ENCODE measurements around the gene FAM168B. TPM values are rescaled to one million over a fixed set of nuclear protein-coding genes. Genes with fewer than 3 reads are reported as not detected.

FAM168B gene
- total RNA-seq, 1 experiment from 2014 or later: 119 TPM

GRCh38 chr2:131052741-131053263 is 40.5 kb downstream of the FAM168B start:
- Mint-ChIP-seq H3K9me3 (ENCODE audit: unreplicated experiment) (no peaks in the 10 kb centered on the region), H3K27ac (ENCODE audit: unreplicated experiment) (no peak overlapping the region), H3K36me3 (ENCODE audit: insufficient read depth, unreplicated experiment) (peaks cover 88% of the 10 kb centered on the region), H3K4me1 (ENCODE audit: low read depth, unreplicated experiment) (peaks cover 8% of the 10 kb centered on the region), H3K27me3 (ENCODE audit: insufficient read depth, unreplicated experiment) (no peaks in the 10 kb centered on the region), H3K4me3 (ENCODE audit: unreplicated experiment) (no peak overlapping the region)
- CTCF ChIA-PET: no interaction called here
- POLR2A ChIA-PET: no interaction called here
- no peaks in the 10 kb centered on the region for H3K4me1 ChIP-seq
- H3K36me3 ChIP-seq (ENCODE audit: control insufficient read depth, insufficient read depth, low read length): peaks cover 4% of the 10 kb centered on the region
- intact Hi-C loops (cut with micrococcal nuclease; ENCODE audit: unreplicated experiment): no loop called here
- H3K4me3 ChIP-seq (ENCODE audit: low read depth, low read length): no peak overlapping the region
- DNase-seq: no peak
- no TSS peak for BruUV-seq (replicated peaks)
- H3K27me3 ChIP-seq (replicated peaks; ENCODE audit: control insufficient read depth, insufficient read depth, low read length): no peaks in the 10 kb centered on the region
- no peaks in the 10 kb centered on the region for H3K9me3 ChIP-seq
- TF ChIP-seq CTCF (IDR thresholded peaks at IDR 0.05; ENCODE audit: insufficient read depth in 1 of 2, low read depth in 1 of 2, low read length in 1 of 2, severe bottlenecking in 1 of 2, unreplicated experiment in 1 of 2): no peak

- H3K4me1 ChIP-seq: no peaks in the 10 kb centered on the region
- Mint-ChIP-seq H3K27ac (ENCODE audit: unreplicated experiment) (no peak overlapping the region), H3K27me3 (ENCODE audit: insufficient read depth, unreplicated experiment) (no peaks in the 10 kb centered on the region), H3K4me3 (ENCODE audit: unreplicated experiment) (no peak overlapping the region), H3K4me1 (ENCODE audit: low read depth, unreplicated experiment) (peaks cover 1% of the 10 kb centered on the region), H3K9me3 (ENCODE audit: unreplicated experiment) (no peaks in the 10 kb centered on the region), H3K36me3 (ENCODE audit: insufficient read depth, unreplicated experiment) (peaks cover 89% of the 10 kb centered on the region)
- no peak overlapping the region for H3K4me3 ChIP-seq (ENCODE audit: low read depth, low read length)
- DNase-seq: no peak
- ChIA-PET POLR2A (no interaction called here), CTCF (no interaction called here)
- BruUV-seq (replicated peaks): no TSS peak
- H3K9me3 ChIP-seq: no peaks in the 10 kb centered on the region
- H3K27me3 ChIP-seq (replicated peaks; ENCODE audit: control insufficient read depth, insufficient read depth, low read length): no peaks in the 10 kb centered on the region
- intact Hi-C loops (cut with micrococcal nuclease; ENCODE audit: unreplicated experiment): no loop called here
- H3K36me3 ChIP-seq (ENCODE audit: control insufficient read depth, insufficient read depth, low read length): peaks cover 4% of the 10 kb centered on the region
- TF ChIP-seq CTCF (IDR thresholded peaks at IDR 0.05; ENCODE audit: insufficient read depth in 1 of 2, low read depth in 1 of 2, low read length in 1 of 2, severe bottlenecking in 1 of 2, unreplicated experiment in 1 of 2): no peak
Measured at GRCh38 chr2:131050896-131051295, 42.4 kb downstream of the FAM168B start.

DNA sequence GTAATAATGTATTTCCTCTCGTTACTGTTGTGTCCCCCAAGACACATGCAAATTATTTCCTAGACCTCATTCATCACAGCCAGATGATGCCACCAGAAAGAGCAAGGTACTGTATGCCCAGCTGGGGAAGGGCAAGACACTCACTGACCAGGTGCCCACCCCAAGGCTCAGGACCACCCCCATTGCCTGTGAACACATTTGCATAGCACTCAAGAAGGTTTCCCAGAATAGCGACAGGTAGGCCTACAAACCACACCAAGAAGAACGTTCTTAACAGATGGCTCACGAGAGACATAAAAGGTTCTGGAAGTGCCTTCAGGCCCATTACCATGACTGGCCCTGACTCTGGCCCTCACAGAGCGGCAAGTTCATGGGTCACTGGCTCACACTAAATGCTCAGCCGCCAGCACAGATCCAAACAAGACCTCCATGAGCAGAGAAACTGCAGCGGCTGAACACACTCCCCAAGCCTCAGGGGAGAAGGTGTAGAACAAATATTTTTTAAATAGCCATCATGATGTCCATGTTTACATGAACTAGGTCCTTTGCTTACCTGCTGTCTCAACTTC is 44.0 kb downstream of the FAM168B start:
- Histone ChIP-seq H3K4me3 (ENCODE audit: low read depth, low read length) (no peak overlapping the region), H3K4me1 (no peaks in the 10 kb centered on the region), H3K9me3 (no peaks in the 10 kb centered on the region), H3K27me3 (replicated peaks; ENCODE audit: control insufficient read depth, insufficient read depth, low read length) (no peaks in the 10 kb centered on the region), H3K36me3 (ENCODE audit: control insufficient read depth, insufficient read depth, low read length) (peaks cover 4% of the 10 kb centered on the region)
- Mint-ChIP-seq H3K36me3 (ENCODE audit: insufficient read depth, unreplicated experiment) (peaks cover 79% of the 10 kb centered on the region), H3K27me3 (ENCODE audit: insufficient read depth, unreplicated experiment) (no peaks in the 10 kb centered on the region), H3K9me3 (ENCODE audit: unreplicated experiment) (no peaks in the 10 kb centered on the region), H3K4me1 (ENCODE audit: low read depth, unreplicated experiment) (no peaks in the 10 kb centered on the region), H3K27ac (ENCODE audit: unreplicated experiment) (no peak overlapping the region), H3K4me3 (ENCODE audit: unreplicated experiment) (no peak overlapping the region)
- ChIA-PET POLR2A (no interaction called here), CTCF (no interaction called here)
- intact Hi-C loops (cut with micrococcal nuclease; ENCODE audit: unreplicated experiment): no loop called here
- BruUV-seq (replicated peaks): no TSS peak
- no peak for TF ChIP-seq CTCF (IDR thresholded peaks at IDR 0.05; ENCODE audit: insufficient read depth in 1 of 2, low read depth in 1 of 2, low read length in 1 of 2, severe bottlenecking in 1 of 2, unreplicated experiment in 1 of 2)
- DNase-seq: no peak

Data from Caco-2 (cell line).